Stimulated activated CD8-positive, alpha-beta memory T cell treated with anti-CD3 and anti-CD28 coated beads, Interleukin-7, amount 100 ng/mL, for 48 hours (primary cell): Measurements from ENCODE around the gene ANKUB1.

Experiments used
- DNase-seq, 2 donors: peaks; one replicate each; pipeline ENCODE4 v3.0.0-alpha.2; 2020; ENCODE audit warnings: low read depth in 1 of 2; ENCODE audit errors: extremely low read depth in 1 of 2

ANKUB1 gene

DNA sequence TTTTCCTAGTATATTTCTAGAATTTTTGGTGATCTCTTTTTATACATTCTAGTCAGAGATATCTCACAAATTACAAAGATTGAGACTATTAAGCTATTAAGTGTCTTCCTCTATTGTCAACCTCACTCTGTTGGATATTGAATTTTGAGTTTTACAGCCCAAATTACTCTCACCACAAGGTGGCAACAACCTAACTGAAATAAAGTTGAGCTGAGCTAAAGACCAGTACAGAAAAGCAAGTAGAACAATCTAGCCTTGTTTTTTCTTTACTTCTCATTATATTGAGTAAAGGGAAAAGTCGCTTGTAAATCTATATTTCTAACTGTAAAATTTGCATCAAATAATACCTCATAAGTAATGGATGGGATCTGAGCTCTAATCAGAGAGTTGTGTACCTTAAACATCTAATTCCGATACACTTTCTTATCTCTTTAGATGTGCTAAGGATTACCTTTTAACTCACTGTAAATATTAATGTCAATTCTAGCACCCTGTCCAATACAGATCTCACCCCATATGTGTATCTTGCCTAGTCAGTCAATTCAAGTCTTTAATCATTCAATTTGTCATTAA, 26.5 kb downstream of the ANKUB1 start:
- DNase-seq, result no peak

DNA sequence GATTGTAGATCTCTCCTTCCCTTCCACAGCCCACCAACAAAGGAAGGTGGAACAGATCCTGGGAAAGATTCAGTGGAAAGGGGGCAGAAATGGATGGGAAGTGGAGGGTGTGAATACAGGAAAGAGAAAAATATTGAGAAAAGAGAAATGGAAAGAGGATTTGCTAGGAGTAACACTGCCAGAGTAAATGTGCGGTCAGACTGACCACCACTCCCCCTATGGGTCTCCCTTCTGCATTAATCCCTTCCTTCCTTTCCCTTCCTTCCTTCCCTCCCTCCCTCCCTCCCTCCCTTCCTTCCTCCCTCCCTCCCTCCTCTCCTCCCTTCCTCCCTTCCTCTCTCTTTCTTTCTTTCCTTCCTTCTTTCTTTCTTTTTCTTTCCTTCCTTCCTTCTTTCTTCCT, 28.1 kb downstream of the ANKUB1 start:
- DNase-seq, result no peak

DNA sequence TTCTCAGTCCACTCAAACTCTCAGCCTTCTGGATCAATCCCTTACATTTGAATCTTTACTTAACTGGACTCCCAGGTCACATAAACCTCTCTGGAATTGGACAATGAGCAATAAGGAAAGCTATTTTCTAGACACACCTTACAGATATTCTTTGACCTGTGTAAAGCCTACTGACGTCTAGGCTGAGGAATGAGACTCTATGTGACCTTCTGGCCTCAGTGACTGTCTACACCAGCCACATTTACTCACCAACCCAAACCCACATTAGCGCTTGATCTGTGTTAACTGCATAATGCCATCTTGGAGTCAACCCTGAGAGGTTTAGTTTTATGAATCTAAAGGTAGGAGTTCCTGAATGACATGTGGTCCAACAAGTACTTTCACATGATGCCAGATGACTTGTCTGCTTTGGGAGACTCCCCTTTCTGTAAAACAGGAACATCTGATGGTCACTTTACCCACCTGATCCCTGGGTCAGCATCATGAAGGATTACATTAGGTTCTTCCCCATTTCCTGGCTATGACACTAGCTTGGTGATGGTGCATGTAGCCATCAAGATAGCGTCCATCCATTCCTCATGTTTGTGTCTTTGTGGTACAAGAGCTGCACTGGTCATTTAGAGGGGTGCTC, 28.7 kb downstream of the ANKUB1 start:
- DNase-seq, result no peak

DNA sequence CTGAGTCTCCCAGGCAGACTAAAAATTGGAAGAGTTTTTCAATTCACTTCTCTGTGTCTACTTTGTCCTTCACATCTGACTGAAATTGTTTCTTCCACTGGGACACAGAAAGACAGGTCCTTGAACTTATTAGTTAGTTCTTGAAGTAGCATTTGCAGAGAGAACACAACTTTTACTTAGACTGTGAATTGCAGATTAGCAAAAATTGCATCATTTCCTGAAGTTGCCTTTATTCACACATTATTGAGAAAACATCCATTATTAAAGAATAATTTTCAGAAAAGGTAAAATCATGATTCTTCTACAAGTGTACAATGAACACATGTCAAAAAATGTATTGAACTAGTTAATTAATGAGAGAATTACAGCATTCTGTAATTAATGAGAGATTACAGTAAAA, 38.6 kb downstream of the ANKUB1 start:
- no peak for DNase-seq

DNA sequence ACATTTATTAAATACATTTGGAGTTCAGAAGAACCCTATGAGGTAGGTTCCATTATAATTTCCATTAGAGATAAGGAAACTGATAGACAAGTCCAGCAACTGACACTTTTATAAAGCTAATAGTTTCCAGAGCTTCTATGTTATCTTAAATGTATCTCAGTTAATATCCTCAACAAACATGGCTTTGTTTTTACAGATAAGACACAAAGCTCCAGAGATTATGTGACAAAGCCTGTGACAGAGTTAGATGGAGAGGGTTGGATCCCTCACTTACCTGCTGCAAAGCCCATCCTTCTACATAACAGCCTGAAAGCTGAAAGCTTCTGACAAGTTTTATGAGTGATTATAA, 39.6 kb downstream of the ANKUB1 start:
- DNase-seq, result no peak

GRCh38 chr3:149752051-149752787, 40.1 kb downstream of the ANKUB1 start, which contains the start of gene COMMD2:
Gene COMMD2, minus strand, starts transcription at chr3:149752489. Its CDS starts 45 bp downstream, at chr3:149752444.
- DNase-seq, result peak; percentile 54 to 78

- no peak for DNase-seq
Measured at GRCh38 chr3:149751551-149751950, 40.8 kb downstream of the ANKUB1 start.

GRCh38 chr3:149744606-149745005, 47.7 kb downstream of the ANKUB1 start:
- no peak for DNase-seq

GRCh38 chr3:149744151-149744550, 48.2 kb downstream of the ANKUB1 start:
- no peak for DNase-seq

- no peak for DNase-seq
Measured at GRCh38 chr3:149739396-149739795, 53.0 kb downstream of the ANKUB1 start.

- no peak for DNase-seq
Measured at GRCh38 chr3:149738876-149739275, 53.5 kb downstream of the ANKUB1 start.

DNA sequence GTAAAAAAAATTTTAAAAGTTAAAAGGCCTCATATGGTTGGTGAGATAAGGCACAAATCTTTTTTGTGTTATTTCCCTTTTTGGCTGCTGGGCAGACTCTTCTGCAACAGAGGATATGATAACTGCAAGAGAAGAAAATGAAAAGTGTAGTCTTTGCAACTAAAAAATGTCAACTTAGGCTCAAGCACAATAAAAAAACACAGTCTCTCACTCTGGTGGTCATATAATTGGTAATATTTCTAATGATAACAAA, 55.5 kb downstream of the ANKUB1 start:
- DNase-seq, result no peak

- no peak for DNase-seq
Measured at GRCh38 chr3:149736175-149736952, 56.0 kb downstream of the ANKUB1 start.

DNA sequence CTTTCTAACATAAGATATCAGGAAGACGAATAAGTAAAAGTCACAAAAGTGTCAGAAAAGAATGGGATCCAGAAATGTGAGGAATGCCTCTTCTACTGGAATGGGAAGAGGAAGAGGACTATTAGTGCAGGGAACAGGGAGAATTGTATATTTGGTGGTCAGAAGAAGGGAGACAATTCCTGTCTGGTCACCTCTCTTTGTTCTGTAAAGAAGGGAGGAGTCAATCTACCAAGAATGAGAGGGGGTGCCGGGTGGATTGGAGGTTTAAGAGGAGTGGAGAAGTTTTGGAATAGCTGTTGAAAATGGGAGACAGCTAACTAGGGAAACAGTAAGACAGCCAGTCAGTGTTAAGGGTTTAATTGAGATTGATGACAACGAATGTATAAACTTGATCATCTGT, 60.1 kb downstream of the ANKUB1 start:
- DNase-seq, result no peak

DNA sequence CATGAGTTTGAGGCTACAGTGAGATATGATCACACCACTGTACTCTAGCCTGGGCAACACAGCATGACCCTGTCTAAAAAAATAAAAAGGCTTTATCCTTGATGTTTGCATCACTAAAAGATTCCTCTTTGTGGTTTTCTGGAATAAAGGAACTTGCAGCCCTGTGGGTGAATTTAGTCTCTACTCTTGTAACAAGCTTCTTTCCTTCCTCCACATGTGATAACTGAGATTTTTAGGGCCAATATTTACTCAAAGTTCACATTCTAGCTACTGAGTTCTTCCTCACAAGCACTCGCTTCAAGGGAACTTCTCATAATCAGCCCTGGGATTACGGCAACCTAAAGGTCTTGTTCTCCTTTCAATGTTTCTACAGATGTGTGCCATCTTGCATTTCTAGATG, 64.7 kb downstream of the ANKUB1 start:
- DNase-seq, result no peak

GRCh38 chr3:149726716-149727407, 65.5 kb downstream of the ANKUB1 start:
- no peak for DNase-seq

DNA sequence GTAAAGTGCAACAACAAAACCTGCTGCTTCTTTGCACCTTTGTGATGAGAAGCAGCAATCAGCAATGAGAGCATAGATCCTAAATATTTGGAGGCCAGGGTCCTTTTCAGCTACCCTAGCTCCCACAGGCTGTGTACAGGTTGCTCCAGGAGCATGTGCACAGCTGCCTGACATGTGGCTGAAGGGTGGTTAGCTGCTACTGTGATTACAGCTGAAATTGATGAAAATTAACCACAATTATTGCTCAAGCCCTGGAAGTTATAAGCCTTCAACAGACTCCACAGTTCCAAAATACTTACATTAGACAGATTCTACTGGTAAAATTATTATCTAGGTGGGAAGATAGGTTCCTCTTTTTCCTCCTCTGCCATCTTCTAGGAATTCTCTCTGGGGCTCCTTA, 68.6 kb downstream of the ANKUB1 start:
- DNase-seq, result no peak

- no peak for DNase-seq
Measured at GRCh38 chr3:149720918-149721317, 71.4 kb downstream of the ANKUB1 start.

DNA sequence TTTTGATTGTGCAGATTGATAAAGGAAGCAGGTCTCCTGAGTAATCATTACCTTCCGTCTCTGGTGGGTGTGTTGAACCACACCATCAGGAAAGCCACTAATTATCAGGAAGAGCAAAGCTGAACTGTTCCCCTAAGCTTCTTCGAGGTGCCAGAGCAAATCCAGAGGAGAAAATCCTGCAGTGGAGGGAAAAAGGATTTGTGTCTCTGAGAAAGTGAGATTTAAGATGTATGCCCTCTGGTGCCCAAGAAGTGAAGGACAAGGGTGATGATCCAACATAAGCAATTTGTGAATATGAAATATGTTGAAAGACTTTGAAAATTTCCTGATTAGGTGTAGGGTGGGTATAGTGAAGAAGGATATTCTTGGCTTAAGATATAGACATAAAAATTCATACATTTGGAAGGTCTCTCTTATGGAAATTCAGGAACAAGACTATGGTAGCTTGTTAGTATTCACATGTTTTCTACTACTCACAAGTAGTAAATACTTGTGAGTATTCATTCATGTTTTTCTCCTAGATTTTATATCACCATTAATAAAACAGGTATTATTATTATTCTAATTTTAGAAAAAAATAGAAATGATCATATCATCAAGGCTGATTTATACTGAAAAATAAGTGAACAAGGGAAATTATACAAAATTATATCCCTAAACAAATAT, 74.8 kb downstream of the ANKUB1 start:
- DNase-seq, result no peak

GRCh38 chr3:149716984-149717383, 75.4 kb downstream of the ANKUB1 start:
- DNase-seq, result no peak

DNA sequence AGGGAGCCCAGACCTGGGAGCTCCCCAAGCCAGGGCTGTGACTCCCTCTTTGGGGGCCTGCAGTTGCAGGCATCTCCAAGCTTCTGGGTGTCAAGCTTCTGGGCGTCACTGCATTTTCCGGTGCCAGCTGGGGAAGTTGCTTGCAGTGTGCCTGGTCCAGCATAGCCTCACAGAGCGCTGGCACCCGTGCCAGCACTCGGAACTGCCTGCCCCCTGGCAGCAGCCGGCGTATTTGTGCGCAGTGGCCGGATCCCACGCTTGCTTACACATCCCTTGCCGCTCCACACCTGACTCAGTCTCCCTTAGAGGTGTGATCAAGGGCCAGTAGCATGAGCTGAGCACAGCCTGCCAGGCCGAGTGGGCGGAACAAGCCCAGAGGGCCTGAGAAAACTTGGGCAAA, 77.1 kb downstream of the ANKUB1 start:
- no peak for DNase-seq
